Choroid plexus epithelial cell (primary cell): ENCODE data around the gene DIPK1B.

Source experiments
- DNase-seq: peaks from one replicate; pipeline ENCODE4 v3.0.0-alpha.2; 2010; ENCODE audit warnings: low read depth
- H3K4me3 ChIP-seq: 2 replicates; pipeline ENCODE4 v1.5.1; 2011; ENCODE audit warnings: low read depth, mild to moderate bottlenecking, control low read depth, low read length, moderate library complexity
- CTCF ChIP-seq: conservative IDR thresholded peaks from 2 replicates; pipeline ENCODE4 v1.5.1; 2011; ENCODE audit warnings: low read depth, mild to moderate bottlenecking, control low read depth, inconsistent platforms, low read length, moderate library complexity

DIPK1B gene

GRCh38 chr9:136684339-136684738 is 28.0 kb upstream of the DIPK1B start:
- DNase-seq = no peak
- TF ChIP-seq CTCF = no peak
- H3K4me3 ChIP-seq = no peak overlapping the region

GRCh38 chr9:136684799-136685198 is 27.6 kb upstream of the DIPK1B start:
- no peak for DNase-seq
- TF ChIP-seq CTCF = no peak
- no peak overlapping the region for H3K4me3 ChIP-seq

- DNase-seq = no peak
- no peak overlapping the region for H3K4me3 ChIP-seq
- TF ChIP-seq CTCF = no peak
These were observed 27.2 kb upstream of the DIPK1B start for GRCh38 chr9:136685216-136685615.

- H3K4me3 ChIP-seq = peak overlapping the region; percentile 65
- no peak for DNase-seq
- TF ChIP-seq CTCF = peak; percentile 24
These were observed 26.4 kb upstream of the DIPK1B start for GRCh38 chr9:136685790-136686533.

GRCh38 chr9:136686534-136686793 is 25.9 kb upstream of the DIPK1B start:
- H3K4me3 ChIP-seq = peak overlapping the region; percentile 65

GRCh38 chr9:136686794-136687711 is 25.3 kb upstream of the DIPK1B start, which contains the start of gene AGPAT2:
Gene AGPAT2, minus strand, starts transcription at chr9:136687457. Its CDS starts 100 bp downstream, at chr9:136687357.
- H3K4me3 ChIP-seq = peak within 1 kb of the TSS; percentile 65
- DNase-seq = peak; percentile 43
- TF ChIP-seq CTCF = no peak

More at GRCh38 chr9:136686534-136686793, 25.9 kb upstream of the DIPK1B start:
- no peak for TF ChIP-seq CTCF
- no peak for DNase-seq
